Small intestine (tissue), 7 donors: Measurements from ENCODE around the gene ZNF573. TPM values are rescaled to one million over a fixed set of nuclear protein-coding genes. Genes with fewer than 3 reads are reported as not detected.

Source experiments
- DNase-seq, 2 donors: peaks; one replicate each; pipeline versions ENCODE4 v3.0.0 to v3.0.0-alpha.2; 2013
- FAIRE-seq: peaks from 2 replicates; lab custom pipeline; 2012; peaks lifted over from hg19 to GRCh38; lab: Jason Lieb, UNC
- H3K27ac ChIP-seq, 3 donors: one replicate each; pipeline ENCODE4 v1.5.1; 2013; ENCODE audit warnings: low read length in 2 of 3, mild to moderate bottlenecking in 2 of 3, control low read depth in 1 of 3, inconsistent platforms in 1 of 3, low read depth in 1 of 3, moderate library complexity in 1 of 3
- H3K27me3 ChIP-seq, 3 donors: one replicate each; pipeline ENCODE4 v1.6.1; 2013; ENCODE audit warnings: low read length in 3 of 3, inconsistent platforms in 1 of 3; ENCODE audit not compliant: control insufficient read depth in 3 of 3, insufficient read depth in 3 of 3
- H3K36me3 ChIP-seq, 3 donors: one replicate each; pipeline ENCODE4 v1.6.1; 2013; ENCODE audit warnings: low read length in 3 of 3, inconsistent platforms in 1 of 3, low read depth in 1 of 3, mild to moderate bottlenecking in 1 of 3, moderate library complexity in 1 of 3; ENCODE audit not compliant: control insufficient read depth in 3 of 3, insufficient read depth in 2 of 3
- H3K4me1 ChIP-seq, 3 donors: one replicate each; pipeline ENCODE4 v1.6.1; 2013; ENCODE audit warnings: low read length in 2 of 3, inconsistent platforms in 1 of 3, low read depth in 1 of 3, mild to moderate bottlenecking in 1 of 3, moderate library complexity in 1 of 3; ENCODE audit not compliant: control insufficient read depth in 3 of 3, insufficient read depth in 2 of 3
- H3K4me3 ChIP-seq, 3 donors: one replicate each; pipeline ENCODE4 v1.5.1; 2013; ENCODE audit warnings: low read length in 3 of 3, control low read depth in 1 of 3, inconsistent platforms in 1 of 3, low read depth in 1 of 3, mild to moderate bottlenecking in 1 of 3, moderate library complexity in 1 of 3
- H3K9me3 ChIP-seq, 2 donors: one replicate each; pipeline ENCODE4 v1.6.1; 2013; ENCODE audit warnings: low read depth in 1 of 2, low read length in 1 of 2; ENCODE audit not compliant: control insufficient read depth in 2 of 2, insufficient read depth in 1 of 2
- WGBS, 3 donors: extraction: QIAGEN DNeasy Blood & Tissue Kit; methylation state at CpG; one replicate each; pipeline ENCODE4 v1.1.7; 2013; 5-methylcytosine and 5-hydroxymethylcytosine counted together
- polyA plus RNA-seq, 4 donors: library from polyadenylated mRNA; stranded (reverse) in 3 of 4; unstranded in 1 of 4; fragments of 200-250 nt in 3 of 4; fragments of 120-200 nt in 1 of 4; gene quantifications; one replicate each; pipeline versions ENCODE4 v1.2.1 to v1.2.3, GENCODE V29; 2013
- donor health status: healthy with polysubstance abuse.
- donor health status: control.
- donor health status: control.
- donor health status: Bipolar disorder and iron deficiency.
- donor health status: healthy.

ZNF573 gene
- polyA plus RNA-seq, 4 donors, result 1.3 to 7.9 (median 1.6) TPM; not detected in 1

DNA sequence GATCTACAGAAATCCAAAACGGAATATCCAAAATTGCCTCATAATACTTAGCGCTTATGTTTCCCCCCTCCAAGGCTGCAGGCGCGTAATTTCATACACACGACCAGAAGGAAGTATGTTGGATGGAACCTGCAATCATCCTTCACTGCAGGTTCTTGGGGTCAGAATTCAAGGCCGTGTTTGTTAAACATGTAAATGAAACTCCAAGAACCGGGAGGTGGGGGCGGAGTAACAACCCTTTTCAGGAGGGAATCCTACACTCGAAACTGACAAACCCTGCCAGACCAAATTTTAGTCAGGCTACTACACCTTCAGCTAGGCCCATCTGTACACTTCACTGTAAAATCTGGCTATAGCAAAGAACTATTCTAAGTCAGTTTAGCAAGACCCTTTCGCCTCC lies 61.1 kb downstream of the ZNF573 start:
- H3K27ac ChIP-seq, result peak overlapping the region in 1 of 3 donors; percentile 92
- no peaks in the 10 kb centered on the region for H3K27me3 ChIP-seq
- no peak for FAIRE-seq
- H3K9me3 ChIP-seq, result no peaks in the 10 kb centered on the region
- peaks cover 0 to 4% (median 0%) of the 10 kb centered on the region in 3 donors for H3K36me3 ChIP-seq
- 37 to 53% (median 47%) methylated on average over 10 of the region's 10 CpGs for WGBS, 3 donors
- H3K4me1 ChIP-seq, result peaks cover 0 to 8% (median 2%) of the 10 kb centered on the region in 3 donors
- H3K4me3 ChIP-seq, result peak overlapping the region in 2 of 3 donors; percentile 83 to 85
- DNase-seq, result peak; percentile 7 to 53

DNA sequence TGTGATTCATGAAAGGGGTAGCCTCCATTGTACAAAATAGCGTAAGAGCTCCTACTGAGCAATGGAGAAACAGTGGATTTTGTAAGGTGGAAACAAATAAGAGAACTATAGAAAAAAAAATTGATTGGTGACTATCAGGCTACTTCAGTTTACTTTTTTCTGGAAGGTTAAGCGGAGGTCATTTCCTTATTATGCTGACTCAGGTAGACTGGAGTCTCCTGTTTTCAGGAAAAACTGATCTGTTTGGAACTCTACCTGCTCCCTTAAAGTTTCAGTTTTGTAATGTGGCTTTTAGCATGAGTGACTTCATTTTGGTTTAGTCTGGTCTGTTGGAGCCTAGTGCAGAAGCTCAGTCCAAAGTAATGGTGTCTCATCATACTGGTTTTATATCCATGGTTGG lies 63.2 kb downstream of the ZNF573 start:
- peaks cover 0 to 8% (median 2%) of the 10 kb centered on the region in 3 donors for H3K4me1 ChIP-seq
- no peaks in the 10 kb centered on the region for H3K27me3 ChIP-seq
- H3K27ac ChIP-seq, result no peak overlapping the region
- H3K9me3 ChIP-seq, result peaks cover 0 to 2% of the 10 kb centered on the region in 2 donors
- FAIRE-seq (no peak), DNase-seq (no peak)
- no peak overlapping the region for H3K4me3 ChIP-seq
- peaks cover 0 to 6% (median 4%) of the 10 kb centered on the region in 3 donors for H3K36me3 ChIP-seq
- 97 to 98% (median 98%) methylated on average over 2 of the region's 2 CpGs for WGBS, 3 donors

DNA sequence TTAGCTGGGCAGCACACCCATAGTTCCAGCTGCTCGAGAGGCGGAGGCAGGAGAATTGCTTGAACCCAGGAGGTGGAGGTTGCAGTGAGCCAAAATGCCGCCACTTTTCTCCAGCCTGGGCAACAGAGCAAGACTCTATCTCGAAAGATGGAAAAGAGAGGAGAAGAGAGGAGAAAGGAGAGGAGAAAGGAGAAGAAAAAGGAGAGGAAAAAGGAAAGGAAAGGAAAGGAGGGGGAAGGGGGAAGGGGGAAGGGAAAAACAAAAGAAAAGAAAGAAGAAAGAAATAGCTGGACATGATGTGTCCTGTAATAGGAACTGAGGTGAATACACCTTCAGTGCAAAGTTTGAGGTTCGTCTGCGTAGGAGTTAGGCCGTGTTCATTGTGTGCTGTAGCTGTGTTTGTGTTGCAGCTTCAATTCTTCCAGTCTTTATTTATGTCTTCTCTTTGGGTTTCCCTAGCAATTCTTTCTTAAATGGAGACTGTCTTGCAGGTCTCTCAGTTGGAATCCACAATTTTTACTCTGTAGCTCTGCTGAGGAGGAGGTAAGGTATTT lies 73.3 kb downstream of the ZNF573 start:
- 95 to 96% (median 96%) methylated on average over 7 of the region's 7 CpGs for WGBS, 3 donors
- Histone ChIP-seq H3K36me3 (peaks cover 6 to 30% (median 9%) of the 10 kb centered on the region in 3 donors), H3K4me3 (no peak overlapping the region), H3K9me3 (peaks cover 0 to 3% of the 10 kb centered on the region in 2 donors), H3K27me3 (no peaks in the 10 kb centered on the region), H3K27ac (no peak overlapping the region), H3K4me1 (no peaks in the 10 kb centered on the region)
- FAIRE-seq, result no peak
- DNase-seq, result no peak

DNA sequence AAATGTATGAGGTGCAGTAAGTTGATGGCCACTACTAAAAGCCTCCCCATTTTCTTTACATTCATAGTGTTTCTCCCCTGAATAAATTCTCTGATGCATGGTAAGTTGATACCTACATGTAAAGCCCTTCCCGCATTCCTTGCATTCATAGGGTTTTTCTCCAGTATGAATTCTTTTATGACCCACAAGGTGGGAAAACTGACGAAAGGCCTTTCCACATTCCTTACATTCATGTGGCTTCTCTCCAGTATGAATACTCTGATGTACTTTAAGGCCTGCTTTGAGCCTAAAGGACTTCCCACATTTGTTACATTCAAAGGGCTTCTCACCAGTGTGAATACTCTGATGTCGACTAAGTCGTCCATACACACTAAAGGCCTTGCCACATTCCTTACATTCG lies 80.3 kb downstream of the ZNF573 start:
- Histone ChIP-seq H3K36me3 (peaks cover 5 to 9% (median 6%) of the 10 kb centered on the region in 3 donors), H3K9me3 (peaks cover 0 to 2% of the 10 kb centered on the region in 2 donors), H3K4me3 (no peak overlapping the region), H3K27ac (no peak overlapping the region), H3K4me1 (no peaks in the 10 kb centered on the region), H3K27me3 (no peaks in the 10 kb centered on the region)
- DNase-seq (no peak), FAIRE-seq (no peak)
- WGBS, 3 donors, result 91 to 97% (median 94%) methylated on average over 5 of the region's 5 CpGs

DNA sequence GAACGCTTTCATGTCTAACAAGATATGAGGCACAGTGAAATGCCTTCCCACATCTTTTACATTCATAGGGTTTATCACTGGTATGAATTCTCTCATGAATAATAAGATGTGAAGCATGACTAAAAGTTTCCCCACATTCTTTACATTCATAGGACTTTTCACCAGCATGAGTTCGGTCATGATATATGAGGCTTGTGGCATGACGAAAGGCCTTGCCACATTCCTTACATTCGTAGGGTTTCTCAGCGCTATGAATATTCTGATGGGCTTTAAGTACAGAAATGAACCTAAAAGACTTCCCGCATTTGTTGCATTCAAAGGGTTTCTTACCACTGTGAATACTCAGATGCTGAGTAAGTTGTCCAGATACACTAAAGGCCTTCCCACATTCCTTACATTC lies 81.2 kb downstream of the ZNF573 start:
- Histone ChIP-seq H3K27me3 (no peaks in the 10 kb centered on the region), H3K4me1 (no peaks in the 10 kb centered on the region), H3K36me3 (peaks cover 5 to 9% (median 6%) of the 10 kb centered on the region in 3 donors), H3K4me3 (no peak overlapping the region), H3K27ac (no peak overlapping the region), H3K9me3 (peaks cover 0 to 2% of the 10 kb centered on the region in 2 donors)
- DNase-seq (no peak), FAIRE-seq (no peak)
- 96 to 100% (median 98%) methylated on average over 6 of the region's 6 CpGs for WGBS, 3 donors

DNA sequence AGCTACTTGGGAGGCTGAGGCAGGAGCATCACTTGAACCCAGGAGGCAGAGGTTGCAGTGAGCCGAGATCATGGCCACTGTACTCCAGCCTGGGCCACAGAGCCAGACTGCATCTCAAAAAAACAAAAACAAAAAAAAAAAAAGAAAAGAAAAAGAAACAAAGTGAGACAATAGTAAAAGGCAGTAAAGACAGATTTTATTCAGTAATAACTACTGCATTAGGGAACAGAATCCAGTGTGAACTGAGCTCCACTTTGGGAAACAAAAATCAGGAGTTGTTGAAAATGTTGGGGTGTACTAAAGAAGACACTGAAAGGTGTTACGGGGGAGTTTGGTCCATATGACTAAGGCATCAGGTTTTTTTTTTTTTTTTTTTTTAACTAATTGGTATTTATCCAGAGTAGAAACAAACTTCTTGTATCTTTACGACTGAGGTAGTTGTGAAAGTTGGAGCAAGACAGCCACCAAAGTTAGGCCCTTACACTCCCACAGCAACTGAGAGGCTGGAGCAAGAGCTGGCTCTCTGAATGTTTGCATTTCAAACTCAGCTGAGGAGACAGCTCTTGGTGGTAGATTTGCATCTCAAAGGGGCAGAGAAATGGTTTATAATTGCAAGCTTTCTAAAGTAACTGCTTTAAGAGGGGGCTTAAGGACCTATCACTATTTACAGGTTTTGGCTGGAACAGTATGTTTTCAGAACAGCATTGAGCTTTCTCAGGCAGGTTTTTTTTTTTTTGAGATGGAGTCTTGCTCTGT lies 84.1 kb downstream of the ZNF573 start:
- H3K9me3 ChIP-seq, result peaks cover 0 to 2% of the 10 kb centered on the region in 2 donors
- no peak overlapping the region for H3K4me3 ChIP-seq
- H3K4me1 ChIP-seq, result no peaks in the 10 kb centered on the region
- 84 to 85% (median 85%) methylated on average over 3 of the region's 3 CpGs for WGBS, 3 donors
- H3K27me3 ChIP-seq, result no peaks in the 10 kb centered on the region
- peaks cover 5 to 7% (median 6%) of the 10 kb centered on the region in 3 donors for H3K36me3 ChIP-seq
- FAIRE-seq (no peak), DNase-seq (no peak)
- H3K27ac ChIP-seq, result no peak overlapping the region

DNA sequence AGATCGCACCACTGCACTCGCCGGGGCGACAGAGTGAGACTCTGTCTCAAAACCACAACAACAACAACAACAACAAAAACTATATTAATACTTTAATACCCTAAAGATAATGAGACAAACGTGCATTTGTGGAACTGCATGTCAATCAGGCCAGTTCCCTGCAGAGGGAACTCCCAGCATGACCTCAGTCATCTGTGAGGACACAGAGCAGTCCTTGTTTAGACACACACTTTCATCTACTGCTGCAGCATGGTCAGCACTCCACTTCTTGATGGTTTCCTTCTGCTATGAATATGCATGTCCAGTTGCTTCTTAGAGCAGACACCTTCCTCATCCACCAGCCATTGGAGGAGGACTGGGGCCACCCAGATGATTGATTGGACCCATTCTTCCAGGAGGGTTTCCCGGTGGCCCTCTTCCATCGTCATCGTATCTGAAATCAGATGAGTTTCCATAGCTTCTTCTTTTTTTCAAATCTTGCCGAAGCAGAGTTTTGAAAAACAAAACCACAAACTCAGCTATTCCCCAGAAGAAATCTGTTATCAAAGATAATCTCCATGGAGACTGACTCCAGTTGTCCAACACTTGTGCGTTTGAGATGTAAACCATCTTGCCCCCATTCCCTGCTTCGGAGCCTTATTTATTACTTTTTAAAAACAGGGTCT lies 86.3 kb downstream of the ZNF573 start:
- H3K4me1 ChIP-seq, result no peaks in the 10 kb centered on the region
- peaks cover 0 to 2% of the 10 kb centered on the region in 2 donors for H3K9me3 ChIP-seq
- DNase-seq (no peak), FAIRE-seq (no peak)
- 70 to 76% (median 75%) methylated on average over 11 of the region's 11 CpGs for WGBS, 3 donors
- H3K36me3 ChIP-seq, result peaks cover 0 to 7% (median 0%) of the 10 kb centered on the region in 3 donors
- no peaks in the 10 kb centered on the region for H3K27me3 ChIP-seq
- H3K27ac ChIP-seq, result no peak overlapping the region
- H3K4me3 ChIP-seq, result no peak overlapping the region

DNA sequence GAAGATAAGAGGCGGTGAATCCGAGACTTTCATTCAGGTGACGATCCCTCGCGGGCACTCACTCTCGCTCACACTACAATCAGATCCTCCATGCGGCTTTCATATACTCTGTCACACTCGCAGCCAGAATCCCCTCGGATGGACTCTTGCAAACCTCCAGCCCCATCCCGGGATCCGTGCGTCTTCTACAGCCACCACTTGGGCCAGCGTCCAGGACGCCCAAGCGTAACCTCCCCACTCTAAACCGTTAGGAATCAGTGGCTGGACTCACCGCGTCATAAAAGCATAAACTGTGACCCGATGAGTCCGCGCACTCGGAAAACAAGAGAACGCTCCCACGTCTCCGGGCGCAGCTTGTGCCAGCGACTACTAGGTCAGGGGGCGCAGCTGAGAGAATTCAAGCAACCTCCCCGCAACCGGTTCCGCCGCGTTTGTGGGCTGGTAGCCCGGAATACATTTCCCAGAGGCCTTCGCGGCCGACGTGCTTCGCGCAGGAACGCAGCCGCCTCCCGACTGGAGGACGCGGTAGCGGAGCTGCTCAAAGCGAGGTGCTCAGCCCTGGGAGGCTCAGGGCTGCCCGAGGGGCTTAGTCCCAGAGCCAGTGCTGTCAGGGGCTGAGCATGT lies 87.4 kb downstream of the ZNF573 start:
- peak overlapping the region in 2 of 3 donors; percentile 76 to 78 for H3K27ac ChIP-seq
- FAIRE-seq (no peak), DNase-seq (peak; percentile 54 to 89)
- H3K27me3 ChIP-seq, result no peaks in the 10 kb centered on the region
- no peaks in the 10 kb centered on the region for H3K4me1 ChIP-seq
- WGBS, 3 donors, result 1 to 9% (median 7%) methylated on average over 45 to 48 of the region's 48 CpGs
- H3K36me3 ChIP-seq, result peaks cover 0 to 7% (median 0%) of the 10 kb centered on the region in 3 donors
- peak overlapping the region; percentile 42 to 63 (median 51) for H3K4me3 ChIP-seq
- peaks cover 0 to 2% of the 10 kb centered on the region in 2 donors for H3K9me3 ChIP-seq
